Activated CD4-positive, CD25-positive, alpha-beta regulatory T cell treated with anti-CD3 and anti-CD28 coated beads, Interleukin-2, amount 50 U/mL, for 16 hours (primary cell): ENCODE data around the gene LCOR.

Experiments used
- DNase-seq: peaks from one replicate; pipeline ENCODE4 v3.0.0-alpha.2; 2020; ENCODE audit warnings: low read depth, low spot score

LCOR gene

GRCh38 chr10:96890172-96890513 is 58.0 kb downstream of the LCOR start:
- DNase-seq = no peak

GRCh38 chr10:96890580-96890979 is 58.5 kb downstream of the LCOR start:
- no peak for DNase-seq

- no peak for DNase-seq
Observed at GRCh38 chr10:96891840-96892239, 59.7 kb downstream of the LCOR start.

- DNase-seq = no peak
Observed at GRCh38 chr10:96895662-96896424, 63.7 kb downstream of the LCOR start.

GRCh38 chr10:96896884-96897589 is 64.9 kb downstream of the LCOR start:
- no peak for DNase-seq

GRCh38 chr10:96902117-96902516 is 70.0 kb downstream of the LCOR start:
- no peak for DNase-seq

- no peak for DNase-seq
Observed at GRCh38 chr10:96902731-96903358, 70.7 kb downstream of the LCOR start.

GRCh38 chr10:96904648-96905047 is 72.5 kb downstream of the LCOR start:
- no peak for DNase-seq

- DNase-seq = no peak
Observed at GRCh38 chr10:96906864-96907263, 74.8 kb downstream of the LCOR start.

- no peak for DNase-seq
Observed at GRCh38 chr10:96910488-96911395, 78.6 kb downstream of the LCOR start.

- no peak for DNase-seq
Observed at GRCh38 chr10:96912405-96912804, 80.3 kb downstream of the LCOR start.

- no peak for DNase-seq
Observed at GRCh38 chr10:96913906-96914305, 81.8 kb downstream of the LCOR start.

GRCh38 chr10:96917628-96918027 is 85.5 kb downstream of the LCOR start:
- no peak for DNase-seq

GRCh38 chr10:96918214-96919002 is 86.3 kb downstream of the LCOR start:
- no peak for DNase-seq

- no peak for DNase-seq
Observed at GRCh38 chr10:96919785-96920430, 87.8 kb downstream of the LCOR start.

GRCh38 chr10:96921655-96922054 is 89.6 kb downstream of the LCOR start:
- DNase-seq = no peak

- DNase-seq = no peak
Observed at GRCh38 chr10:96922978-96923948, 91.2 kb downstream of the LCOR start.

GRCh38 chr10:96924861-96925260 is 92.8 kb downstream of the LCOR start:
- DNase-seq = no peak

- DNase-seq = no peak
Observed at GRCh38 chr10:96930469-96930868, 98.4 kb downstream of the LCOR start.
